ENCODE measurements around the gene VCAN.
A peak's percentile ranks its signal among the peaks of the same experiment; 100 is the strongest.
"Not testable (repeated sequence)": the region's sequence is repeated elsewhere in the genome, so short reads cannot be mapped to it uniquely, and the experiment has no call there.

Gene VCAN

DNA sequence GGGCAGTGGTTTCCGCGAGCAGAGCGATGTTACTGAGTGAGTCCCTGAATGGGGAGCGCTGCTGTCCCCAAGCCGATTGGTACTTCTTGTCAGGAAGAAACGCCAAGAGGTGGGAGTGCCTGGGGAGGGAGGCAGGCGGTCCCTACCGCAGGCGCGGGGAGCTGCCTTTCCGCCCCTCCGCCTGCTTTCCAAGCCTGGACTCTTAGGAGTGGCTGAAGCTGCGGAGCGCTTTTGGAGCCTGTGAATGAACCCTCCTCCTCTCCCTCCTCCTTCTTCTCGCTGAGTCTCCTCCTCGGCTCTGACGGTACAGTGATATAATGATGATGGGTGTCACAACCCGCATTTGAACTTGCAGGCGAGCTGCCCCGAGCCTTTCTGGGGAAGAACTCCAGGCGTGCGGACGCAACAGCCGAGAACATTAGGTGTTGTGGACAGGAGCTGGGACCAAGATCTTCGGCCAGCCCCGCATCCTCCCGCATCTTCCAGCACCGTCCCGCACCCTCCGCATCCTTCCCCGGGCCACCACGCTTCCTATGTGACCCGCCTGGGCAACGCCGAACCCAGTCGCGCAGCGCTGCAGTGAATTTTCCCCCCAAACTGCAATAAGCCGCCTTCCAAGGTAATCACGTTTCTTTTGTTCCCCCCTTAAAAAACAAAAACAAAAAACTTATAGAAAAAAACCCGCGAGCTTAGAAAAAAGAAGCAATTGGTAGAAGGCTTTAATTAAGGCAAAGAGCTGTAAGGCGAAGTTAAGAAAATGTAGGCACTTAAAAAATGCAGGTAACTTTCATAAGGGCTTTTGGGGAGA lies at the start of gene VCAN:
Gene VCAN, plus strand, starts transcription at position 340 of the 808 bp plus-strand sequence. CDS start 11,775 bp downstream, outside the sequence.
- DNase-seq, result peak; percentile 91

DNA sequence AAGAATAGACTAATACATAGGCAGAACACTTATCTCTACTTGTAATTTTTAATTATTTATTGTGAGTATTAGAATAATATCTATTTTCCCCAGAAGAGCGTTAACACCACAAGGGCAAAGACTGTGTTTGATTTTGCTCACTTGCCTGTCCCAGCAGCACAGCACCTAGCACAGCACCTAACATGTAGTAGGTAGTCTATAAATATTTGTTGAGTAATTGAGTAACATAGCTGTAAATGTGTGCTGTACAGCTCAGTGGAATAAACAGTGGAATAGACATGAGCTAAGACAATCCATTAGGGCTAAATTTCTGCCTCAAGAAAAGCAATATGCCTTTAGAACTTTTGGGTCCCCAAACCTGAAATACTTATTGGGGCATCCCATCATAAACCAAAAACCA lies 49.3 kb upstream of the VCAN start:
- no peak for DNase-seq

DNA sequence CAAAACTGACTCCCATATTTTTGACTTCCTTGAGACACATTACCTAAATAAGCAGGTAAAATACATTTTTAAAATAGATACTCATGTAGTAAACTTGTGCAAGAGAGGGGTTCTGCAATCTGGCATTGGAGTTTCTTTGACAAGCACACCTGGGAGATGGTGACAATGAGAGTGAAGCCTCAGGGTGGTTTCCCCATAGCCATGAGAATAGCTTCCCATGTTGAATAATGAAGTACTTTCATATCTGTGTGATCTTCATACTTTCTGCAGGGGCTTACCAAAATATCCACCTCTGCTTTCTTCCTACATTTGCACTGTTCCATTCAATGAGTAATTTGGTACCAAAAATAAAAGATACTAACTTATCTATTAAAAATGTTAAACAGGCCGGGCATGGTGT lies 44.7 kb upstream of the VCAN start:
- DNase-seq, result no peak

DNA sequence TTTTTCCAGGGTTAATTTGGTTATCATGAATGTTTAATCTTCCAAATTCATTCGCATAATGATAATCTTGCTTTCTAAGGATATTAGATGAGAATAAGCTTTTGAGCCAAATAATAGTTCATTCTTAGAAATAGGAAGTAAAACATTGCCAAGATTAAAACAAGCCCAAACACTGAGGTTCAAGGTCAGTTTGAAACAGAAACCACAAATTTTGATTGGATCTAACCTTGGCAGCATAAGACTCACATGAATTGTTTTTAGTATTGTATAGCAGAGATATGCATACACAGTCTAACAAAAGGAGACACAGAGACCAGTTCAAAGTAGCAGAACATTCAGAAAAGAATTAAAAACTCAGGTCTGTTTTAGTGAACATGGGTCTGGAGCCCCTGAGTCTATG lies 43.4 kb upstream of the VCAN start:
- no peak for DNase-seq

DNA sequence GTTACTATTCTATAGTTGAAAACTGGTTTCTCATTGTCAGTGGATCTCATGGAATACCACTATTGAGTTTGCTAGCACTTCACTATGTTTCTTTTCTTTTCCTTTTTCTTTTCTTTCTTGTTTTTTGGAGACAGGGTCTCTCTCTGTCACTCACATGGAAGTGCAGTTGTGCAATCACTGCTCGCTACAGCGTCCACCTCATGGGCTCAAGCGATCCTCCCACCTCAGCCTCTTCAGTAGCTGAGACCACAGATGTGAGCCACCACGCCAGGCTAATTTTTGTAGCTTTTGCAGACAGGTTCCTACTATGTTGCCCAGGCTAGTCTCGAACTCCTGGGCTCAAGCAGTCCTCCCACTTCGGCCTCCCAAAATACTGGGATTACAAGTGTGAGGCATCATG lies 42.7 kb upstream of the VCAN start:
- no peak for DNase-seq

DNA sequence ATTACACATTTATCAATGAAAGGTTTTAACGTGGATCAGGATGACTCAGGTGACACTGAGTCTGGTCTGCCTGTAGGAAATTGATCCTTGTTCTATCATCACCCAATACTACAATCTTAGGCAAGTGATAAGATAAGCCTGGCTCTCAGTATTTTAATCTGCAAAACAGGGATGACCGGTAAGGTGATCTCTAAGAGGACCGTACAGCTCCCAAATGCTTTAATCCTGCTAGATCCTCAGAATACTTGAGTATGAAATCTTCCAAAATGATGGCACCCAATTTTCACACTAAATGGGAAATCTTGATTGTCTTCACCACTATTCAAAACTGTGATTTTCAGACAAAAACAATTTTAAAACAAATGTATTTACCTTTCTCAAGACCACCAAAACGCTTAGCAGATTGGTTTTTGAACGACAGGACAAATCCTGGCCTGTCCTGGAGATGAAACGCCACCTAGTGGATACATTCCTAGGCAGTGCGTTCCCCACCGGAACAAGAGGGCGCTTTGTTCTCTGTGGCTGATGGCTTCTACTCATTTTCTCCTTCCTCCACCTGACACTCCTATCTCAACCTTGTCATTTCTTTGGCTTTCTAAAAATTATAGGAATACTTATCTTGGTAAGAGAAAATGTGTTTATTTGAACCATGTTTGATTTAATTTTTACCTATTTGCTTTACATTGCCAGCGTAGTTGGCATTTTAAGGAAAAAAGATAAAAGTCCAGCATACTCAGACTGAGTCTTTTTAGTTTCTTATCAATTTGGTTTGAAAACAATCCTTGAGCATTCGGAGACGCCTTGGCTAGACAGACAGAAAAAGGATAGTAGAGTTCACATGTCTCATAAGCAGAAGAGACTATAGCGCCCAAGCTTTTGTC lies 41.2 kb upstream of the VCAN start:
- peak; percentile 85 for DNase-seq

DNA sequence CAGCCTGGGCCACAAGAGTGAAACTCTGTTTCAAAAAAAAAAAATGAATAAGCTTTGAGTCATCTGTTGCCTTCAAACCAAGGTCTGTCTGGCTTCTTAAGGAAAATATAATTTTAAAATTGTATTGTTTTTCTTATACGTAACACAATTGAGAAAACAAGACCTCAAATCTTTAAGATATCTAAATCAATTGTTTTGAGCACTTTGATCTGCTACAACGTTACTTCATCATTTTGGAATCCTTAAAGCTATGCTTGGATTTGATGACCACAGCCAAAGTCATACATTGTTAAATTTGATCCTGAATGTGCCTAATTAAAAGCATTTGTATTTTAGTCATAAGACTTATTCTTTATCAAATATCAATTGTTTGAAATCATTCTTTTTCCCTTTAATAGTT lies 37.7 kb upstream of the VCAN start:
- no peak for DNase-seq

DNA sequence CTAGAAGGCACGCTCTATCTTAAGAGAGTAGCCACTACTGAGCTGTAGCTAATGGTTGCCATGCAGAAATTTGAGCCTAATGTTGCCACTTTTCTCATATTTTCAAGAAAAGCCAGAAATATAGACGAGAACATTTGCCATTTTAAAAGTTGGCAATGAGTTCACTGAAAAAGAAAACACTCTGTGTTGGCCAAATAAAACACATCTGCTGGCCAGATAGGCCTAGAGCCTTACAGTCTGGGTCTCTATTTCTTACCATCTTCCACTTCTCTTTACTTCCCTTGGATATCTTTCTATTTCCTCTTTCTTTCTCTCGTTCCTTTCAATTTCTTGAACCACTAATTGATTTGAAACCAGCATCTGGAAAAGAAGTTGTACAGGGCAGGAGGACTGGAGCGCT lies 36.6 kb upstream of the VCAN start:
- no peak for DNase-seq

DNA sequence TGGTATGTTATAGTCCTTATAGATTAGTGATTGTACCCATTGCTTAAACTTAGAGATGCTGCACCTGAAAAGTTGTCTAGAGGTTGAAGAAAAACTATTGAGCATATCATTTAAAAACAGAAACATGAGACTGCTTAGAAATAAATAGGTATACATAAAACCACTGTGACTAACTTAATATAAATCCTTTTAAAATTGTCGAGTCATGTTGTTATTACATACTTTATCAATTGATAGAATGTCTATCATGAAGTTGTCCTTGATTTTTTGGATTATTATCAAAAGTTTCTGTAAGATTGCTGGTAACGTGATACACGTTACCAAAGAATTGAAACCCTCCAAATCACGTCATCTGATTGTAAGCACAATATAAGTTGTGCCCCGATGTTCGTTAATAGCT lies 35.3 kb upstream of the VCAN start:
- no peak for DNase-seq

DNA sequence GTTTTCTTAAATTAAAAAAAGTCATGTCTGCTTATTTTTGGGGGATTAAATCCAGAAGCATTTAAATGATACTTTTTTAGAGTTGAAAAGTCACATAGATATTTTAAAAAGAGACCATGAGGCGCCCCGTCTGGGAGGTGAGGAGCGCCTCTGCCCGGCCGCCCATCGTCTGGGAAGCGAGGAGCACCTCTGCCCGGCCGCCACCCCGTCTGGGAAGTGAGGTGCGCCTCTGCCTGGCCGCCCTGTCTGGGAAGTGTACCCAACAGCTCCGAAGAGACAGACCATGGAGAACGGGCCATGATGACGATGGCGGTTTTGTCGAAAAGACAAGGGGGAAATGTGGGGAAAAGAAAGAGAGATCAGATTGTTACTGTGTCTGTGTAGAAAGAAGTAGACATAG lies 33.8 kb upstream of the VCAN start:
- DNase-seq, result not testable (repeated sequence)

DNA sequence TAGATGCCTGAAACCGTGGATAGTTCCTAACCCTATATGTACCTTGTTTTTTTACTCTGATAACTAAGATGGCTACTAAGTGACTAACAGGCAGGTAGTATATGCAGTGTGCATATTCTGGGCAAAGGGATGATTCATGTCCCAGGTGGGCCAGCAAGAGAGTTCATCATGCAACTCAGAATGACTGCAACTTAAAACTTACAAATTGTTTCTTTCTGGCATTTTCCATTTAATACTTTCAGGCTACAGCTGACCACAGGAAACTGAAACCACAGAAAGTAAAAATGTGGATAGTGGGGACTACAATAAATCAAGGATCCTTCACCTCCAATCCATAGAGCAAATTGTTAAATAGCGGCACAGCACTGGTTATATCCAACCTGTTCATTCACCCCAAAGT lies 30.7 kb upstream of the VCAN start:
- no peak for DNase-seq

DNA sequence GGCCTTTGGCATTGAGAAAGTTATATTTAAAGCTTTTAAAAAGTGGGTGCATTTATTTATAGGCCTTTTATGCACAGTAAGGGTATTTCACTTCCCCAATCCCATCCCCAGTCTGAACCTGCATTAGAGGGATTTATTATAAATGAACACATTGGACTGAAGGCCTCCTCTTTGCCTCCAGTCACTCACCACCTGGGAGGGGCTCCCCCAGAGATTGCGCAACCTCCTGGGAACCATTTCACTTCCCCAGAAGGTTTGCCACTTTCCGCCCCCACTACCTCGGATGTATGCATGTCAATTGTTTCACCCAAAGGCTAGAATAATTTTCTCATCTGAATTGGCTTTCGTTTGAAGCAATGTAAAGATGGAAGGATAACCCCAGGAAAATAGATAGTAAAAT lies 29.8 kb upstream of the VCAN start:
- DNase-seq, result no peak

DNA sequence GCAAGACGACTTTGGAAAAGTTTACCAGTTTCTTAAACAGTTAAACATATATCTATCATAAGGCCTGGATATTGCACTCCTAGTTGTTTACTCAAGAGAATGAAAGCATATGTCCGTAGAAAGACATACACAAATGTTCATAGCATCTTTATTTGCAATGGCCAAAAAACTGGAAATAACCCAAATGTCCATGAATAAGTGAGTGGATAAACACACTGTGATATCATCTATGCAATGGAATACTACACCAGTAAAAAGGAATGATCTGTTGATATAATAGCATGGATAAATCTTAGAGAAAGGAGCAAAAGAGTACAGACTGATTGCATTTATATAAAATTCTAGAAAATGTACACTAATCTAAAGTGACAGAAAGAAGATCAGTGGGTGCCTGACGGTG lies 28.0 kb upstream of the VCAN start:
- no peak for DNase-seq

DNA sequence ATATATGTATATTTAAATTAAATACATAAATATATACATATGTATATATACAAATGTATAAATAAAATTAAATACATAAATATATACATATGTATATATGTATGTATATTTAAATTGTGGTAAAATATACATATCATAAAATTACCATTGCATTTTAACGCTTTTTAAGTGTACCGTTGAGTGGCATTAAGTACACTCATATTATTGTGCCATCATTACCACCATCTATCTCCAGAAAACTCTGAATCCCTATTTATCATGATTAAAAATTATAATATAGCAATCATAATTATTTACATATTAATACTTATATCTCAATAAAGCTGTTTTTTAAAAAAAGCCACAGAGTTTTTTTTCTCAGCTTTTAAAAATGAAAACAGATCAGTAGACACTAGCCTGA lies 27.1 kb upstream of the VCAN start:
- DNase-seq, result no peak

DNA sequence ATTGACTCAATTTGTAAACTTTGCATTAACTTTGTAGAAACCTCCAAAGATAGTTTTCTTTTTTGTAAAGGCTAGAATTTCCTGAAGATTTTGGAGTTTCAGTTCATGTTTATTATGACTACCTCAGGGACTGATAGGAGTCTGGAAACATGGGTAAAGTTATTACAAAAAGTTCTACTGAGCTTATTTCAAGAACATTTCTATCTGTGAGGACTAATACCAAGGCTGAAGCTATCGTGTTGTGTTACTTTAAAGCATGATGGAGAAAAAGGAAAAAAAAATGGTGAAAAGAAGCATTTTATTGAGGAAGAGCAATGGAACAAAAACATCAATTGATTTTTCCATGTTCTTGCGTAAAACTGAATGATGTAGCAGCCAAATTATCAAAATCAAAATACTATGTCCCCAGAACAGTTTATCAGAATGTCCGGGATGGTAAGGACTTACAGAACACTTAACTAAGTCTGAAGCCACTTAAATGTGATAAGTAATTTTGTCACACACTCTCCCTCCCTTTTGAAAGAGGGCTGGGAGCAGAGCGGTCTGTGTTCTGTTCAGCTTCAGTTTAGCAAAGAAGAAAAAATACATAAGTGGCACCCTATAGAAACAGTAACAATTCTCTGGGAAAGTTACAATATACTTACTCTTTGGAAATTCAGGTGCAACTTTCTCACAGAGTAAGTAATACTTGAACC lies 25.1 kb upstream of the VCAN start:
- no peak for DNase-seq

DNA sequence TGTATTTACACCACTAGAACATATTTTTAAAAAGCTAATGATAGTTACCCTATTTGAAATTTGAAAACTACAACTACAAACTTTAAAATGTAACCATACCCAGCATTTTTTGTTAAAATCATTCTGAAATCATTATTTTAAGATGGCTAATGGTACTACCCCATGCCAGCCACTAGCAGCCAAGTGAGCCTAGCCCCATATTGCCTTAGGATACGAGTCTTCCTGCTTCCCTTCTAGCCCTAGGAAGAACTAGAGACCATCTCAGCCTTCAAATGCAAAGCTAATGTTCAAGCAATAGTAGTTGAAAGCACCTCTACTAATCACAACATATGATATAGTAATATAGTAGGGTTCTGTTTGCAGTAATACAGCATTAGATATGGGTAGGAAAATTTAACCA lies 24.0 kb upstream of the VCAN start:
- DNase-seq, result no peak

DNA sequence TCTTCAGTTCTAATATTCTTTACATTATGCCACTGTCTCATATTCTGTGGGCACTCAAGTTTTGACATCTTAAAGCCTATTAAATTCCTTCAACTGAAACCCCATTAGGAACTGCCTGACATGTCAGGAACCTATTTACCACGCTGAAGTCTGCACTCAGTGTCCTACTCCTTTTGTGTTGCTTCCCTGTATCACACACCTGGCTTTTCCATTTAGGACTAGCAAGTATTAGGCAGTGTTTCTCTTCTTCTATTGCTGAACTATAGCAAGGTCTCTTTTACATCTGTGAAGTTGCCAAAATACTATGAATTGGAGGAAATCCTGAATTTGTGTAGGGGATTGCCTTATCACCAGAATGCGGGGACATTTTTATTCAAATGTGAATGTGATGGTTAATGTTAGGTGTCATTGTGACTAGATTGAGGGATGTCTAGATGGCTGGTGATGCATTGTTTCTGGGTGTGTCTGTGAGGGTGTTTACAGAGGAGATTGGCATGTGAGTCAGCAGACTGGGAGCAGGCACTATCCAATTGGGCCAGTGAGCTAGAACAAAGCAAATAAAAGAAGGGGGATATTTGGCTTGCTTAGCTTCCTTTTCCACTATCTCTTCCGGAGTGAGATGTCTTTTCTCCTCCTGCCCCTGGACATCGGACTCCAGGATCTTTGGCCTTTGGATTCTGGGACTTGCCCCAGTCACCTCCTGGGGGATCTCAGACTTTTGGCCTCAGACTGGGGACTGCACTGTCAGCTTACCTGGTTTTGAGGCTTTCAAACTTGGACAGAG lies 21.2 kb upstream of the VCAN start:
- no peak for DNase-seq

DNA sequence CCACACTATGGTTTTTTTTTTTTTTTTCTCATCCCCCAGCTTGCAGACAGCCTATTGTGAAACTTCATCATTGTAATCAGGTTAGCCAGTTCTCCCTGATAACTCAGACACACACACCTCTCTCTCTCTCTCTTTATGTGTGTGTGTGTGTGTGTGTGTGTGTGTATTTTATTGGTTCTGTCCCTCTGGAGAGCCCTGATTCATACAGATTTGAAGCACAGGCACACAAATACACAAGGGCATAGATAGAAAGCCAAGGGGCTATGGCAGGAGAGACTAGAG lies 20.6 kb upstream of the VCAN start:
- DNase-seq, result no peak

DNA sequence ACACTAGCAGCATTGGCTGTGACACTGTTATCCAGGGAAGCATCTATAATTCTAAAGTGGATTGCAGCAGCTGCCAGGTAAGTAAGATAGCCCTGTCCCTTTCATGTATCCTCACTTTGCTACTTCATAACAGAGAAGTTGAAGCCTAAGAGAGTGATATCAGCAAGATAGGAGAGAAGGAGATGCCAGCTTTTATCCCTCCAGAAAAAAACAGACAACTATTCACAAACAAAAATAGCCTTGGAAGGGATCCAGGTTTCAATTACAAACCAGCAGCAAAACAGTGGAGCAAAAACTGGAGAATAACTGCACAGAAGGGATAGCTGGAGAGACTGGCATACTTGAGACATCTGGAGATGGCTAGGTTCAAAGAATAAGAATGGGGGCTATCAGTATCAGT lies 19.6 kb upstream of the VCAN start:
- DNase-seq, result no peak

DNA sequence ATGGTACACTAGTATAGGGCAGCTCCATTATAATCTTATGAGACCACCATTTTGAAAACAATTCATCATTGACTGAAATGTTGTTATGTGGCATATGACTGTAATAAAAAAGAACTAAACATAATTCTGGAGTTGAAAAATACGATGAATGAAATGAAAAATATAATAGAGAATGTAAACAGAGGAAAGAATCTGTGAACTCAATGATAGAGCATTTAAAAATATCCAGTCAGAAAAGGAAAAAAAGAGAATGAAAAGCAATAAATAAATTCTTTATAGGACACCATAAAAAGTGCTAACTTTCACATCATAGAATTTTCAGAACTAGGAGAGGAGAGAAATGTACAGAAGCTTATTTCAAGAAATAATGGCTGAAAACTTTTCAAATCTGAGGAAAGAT lies 17.6 kb upstream of the VCAN start:
- DNase-seq, result no peak

DNA sequence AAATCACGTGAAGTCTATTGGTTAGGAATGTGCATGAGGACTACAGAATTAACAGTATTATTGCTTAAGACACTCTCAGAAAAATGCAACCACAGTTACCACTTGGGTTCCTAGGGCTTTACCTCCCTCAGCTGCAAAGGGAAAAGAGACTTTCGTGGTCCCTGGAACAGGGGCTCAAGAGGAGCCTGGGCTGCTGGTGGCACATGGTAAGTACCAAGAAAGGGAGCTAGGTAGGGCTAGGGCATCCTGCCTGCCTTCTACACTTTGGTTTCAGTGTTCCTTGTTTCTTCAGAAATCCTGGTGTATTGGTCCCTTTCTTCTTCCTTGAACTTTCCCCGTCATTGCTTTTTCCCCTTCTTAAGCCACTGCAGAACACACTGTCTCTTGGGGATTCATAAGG lies 7.3 kb upstream of the VCAN start:
- DNase-seq, result no peak

DNA sequence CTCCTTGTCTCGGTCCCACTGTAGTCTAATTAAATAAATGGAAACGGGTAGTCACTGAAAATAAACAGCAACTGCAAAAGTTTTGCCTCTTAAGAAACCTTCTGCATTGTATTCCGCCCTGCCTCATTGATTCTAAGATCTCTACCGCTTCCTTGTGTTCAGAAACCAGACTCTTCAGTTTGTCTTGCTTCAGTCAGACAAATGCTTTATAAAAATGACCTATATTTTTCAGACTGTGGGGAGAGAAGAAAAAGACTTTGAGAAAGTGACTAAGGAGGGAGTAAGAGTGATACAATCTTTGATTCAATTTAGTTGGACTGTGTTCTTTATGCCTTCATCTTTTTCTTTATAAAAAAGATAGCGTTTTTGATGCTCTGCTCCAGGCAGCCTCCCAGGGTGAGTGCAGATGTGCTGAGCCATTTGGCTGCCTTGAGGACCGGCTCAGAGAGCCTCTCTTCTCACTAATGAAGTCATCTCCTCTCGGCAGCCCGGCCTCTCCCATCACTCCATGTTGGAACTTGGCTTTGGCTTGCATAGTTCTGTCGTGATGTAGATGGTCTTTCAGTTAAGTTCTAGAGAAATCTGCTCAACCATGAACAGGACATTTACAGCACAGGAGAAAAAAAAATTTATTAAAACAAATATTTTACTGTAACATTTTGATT lies 4.0 kb upstream of the VCAN start:
- no peak for DNase-seq

DNA sequence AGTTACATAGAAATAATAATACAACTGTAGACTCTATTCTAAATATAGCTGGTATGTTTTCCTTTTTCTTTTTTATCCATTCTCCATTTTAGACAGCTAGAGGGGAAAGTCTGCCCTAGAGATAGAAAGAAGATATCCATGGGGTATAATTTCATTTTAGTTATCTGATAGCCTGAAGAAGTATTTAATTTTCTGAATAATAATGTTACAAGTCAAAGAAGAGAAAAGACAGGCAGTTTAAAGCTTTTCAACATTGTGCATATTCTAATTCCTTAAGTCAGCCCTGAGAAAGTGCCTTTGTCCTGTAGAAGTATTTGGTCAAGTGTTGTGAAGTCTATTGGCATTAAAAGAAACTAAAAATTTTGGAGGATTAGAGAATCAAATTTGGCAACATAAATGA lies 2.5 kb upstream of the VCAN start:
- DNase-seq, result no peak
